Keratinocyte (primary cell): ENCODE data around the gene RND3. TPM values are rescaled to one million over a fixed set of nuclear protein-coding genes. Genes with fewer than 3 reads are reported as not detected.

Experiments
- DNase-seq: peaks from one replicate; pipeline ENCODE4 v3.0.0-alpha.2; 2011; ENCODE audit warnings: low read depth, missing footprints, low spot score
- FAIRE-seq: peaks from 2 replicates; lab custom pipeline; 2011; peaks lifted over from hg19 to GRCh38; lab: Jason Lieb, UNC
- H2AFZ ChIP-seq: 2 replicates; pipeline ENCODE4 v1.6.0; 2012; ENCODE audit warnings: low read length, control low read depth, inconsistent platforms; ENCODE audit not compliant: control insufficient read depth
- H3K27ac ChIP-seq: 2 replicates; pipeline ENCODE4 v1.5.1; 2011; ENCODE audit warnings: low read length; ENCODE audit not compliant: control insufficient read depth, insufficient read depth
- H3K27me3 ChIP-seq: 3 replicates; pipeline ENCODE4 v1.6.0; 2011; ENCODE audit warnings: low read length; ENCODE audit not compliant: control insufficient read depth, insufficient read depth; ENCODE audit errors: extremely low read depth
- H3K36me3 ChIP-seq, 2 experiments: 2 replicates in 1 of 2; 3 replicates in 1 of 2; pipeline ENCODE4 v1.5.1; 2011; ENCODE audit warnings: low read length in 2 of 2, mild to moderate bottlenecking in 1 of 2; ENCODE audit not compliant: control insufficient read depth in 2 of 2, insufficient read depth in 2 of 2; ENCODE audit errors: extremely low read depth in 1 of 2
- H3K4me1 ChIP-seq: 3 replicates; pipeline ENCODE4 v1.5.1; 2011; ENCODE audit warnings: low read length; ENCODE audit not compliant: control insufficient read depth, insufficient read depth; ENCODE audit errors: extremely low read depth
- H3K4me2 ChIP-seq: 3 replicates; pipeline ENCODE4 v1.6.0; 2011; ENCODE audit warnings: low read depth, low read length; ENCODE audit not compliant: control insufficient read depth, insufficient read depth; ENCODE audit errors: extremely low read depth
- H3K4me3 ChIP-seq, 3 experiments: fragments of 200-600 bp in 1 of 3; sonication (generic) in 1 of 3; 2 replicates in 2 of 3; 3 replicates in 1 of 3; pipeline ENCODE4 v1.5.1; 2011 to 2016; ENCODE audit warnings: low read length in 3 of 3, mild to moderate bottlenecking in 3 of 3, control low read depth in 2 of 3, inconsistent platforms in 1 of 3, low read depth in 1 of 3, mixed read lengths in 1 of 3, mixed run types in 1 of 3, moderate library complexity in 1 of 3; ENCODE audit not compliant: control insufficient read depth in 2 of 3, insufficient read depth in 2 of 3; ENCODE audit errors: extremely low read depth in 1 of 3
- H3K79me2 ChIP-seq: 2 replicates; pipeline ENCODE4 v1.6.0; 2012; ENCODE audit warnings: low read length; ENCODE audit not compliant: control insufficient read depth, insufficient read depth
- H3K9ac ChIP-seq: 3 replicates; pipeline ENCODE4 v1.6.0; 2011; ENCODE audit warnings: low read length; ENCODE audit not compliant: control insufficient read depth, insufficient read depth; ENCODE audit errors: extremely low read depth
- H3K9me1 ChIP-seq: 3 replicates; pipeline ENCODE4 v1.6.0; 2011; ENCODE audit warnings: low read length; ENCODE audit not compliant: control insufficient read depth, insufficient read depth; ENCODE audit errors: extremely low read depth
- H3K9me3 ChIP-seq: 2 replicates; pipeline ENCODE4 v1.5.1; 2012; ENCODE audit warnings: low read depth, low read length; ENCODE audit not compliant: control insufficient read depth
- H4K20me1 ChIP-seq: 3 replicates; pipeline ENCODE4 v1.6.0; 2011; ENCODE audit warnings: low read length; ENCODE audit not compliant: control insufficient read depth, insufficient read depth; ENCODE audit errors: extremely low read depth
- CTCF ChIP-seq, 3 experiments: IDR thresholded peaks in 1 of 3; conservative IDR thresholded peaks in 1 of 3; optimal IDR thresholded peaks in 1 of 3; 2 replicates in 2 of 3; 3 replicates in 1 of 3; pipeline versions ENCODE3 to v1.5.1; 2011; ENCODE audit warnings: low read length in 3 of 3, mild to moderate bottlenecking in 3 of 3, moderate library complexity in 2 of 3, control low read depth in 1 of 3, inconsistent platforms in 1 of 3; ENCODE audit not compliant: insufficient read depth in 2 of 3; ENCODE audit errors: extremely low read depth in 1 of 3
- EZH2 ChIP-seq: IDR thresholded peaks from one replicate; pipeline ENCODE4 v1.6.1; 2012; ENCODE audit warnings: inconsistent platforms, mild to moderate bottlenecking, low read length, moderate library complexity
- dilution Hi-C: fragments of 300-500 bp; cut with MboI; formaldehyde crosslinking; loops from one replicate; pipeline ENCODE4 v1.7.0; 2020; ENCODE audit warnings: low sequenced_read_pairs; ENCODE audit not compliant: extremely low pct_ligation_motif_present
- polyA plus RNA-seq, 5 experiments: library from polyadenylated mRNA; depleted of rRNA in 3 of 5; stranded (reverse) in 3 of 5; stranded (forward) in 1 of 5; unstranded in 1 of 5; fragments of >200 nt; gene quantifications; 1 replicate in 1 of 5; 2 replicates in 3 of 5; 3 replicates in 1 of 5; pipeline versions ENCODE4 v1.2.1 to v1.2.3, GENCODE V29; 2011 to 2012; ENCODE audit warnings: missing spikeins in 2 of 5, low read depth in 1 of 5, low replicate concordance in 1 of 5

RND3 gene
- polyA plus RNA-seq, 1 donor (not counting 4 experiments of a cell fraction or from before 2014, with no cell fraction given): 202 TPM

- H3K9me3 ChIP-seq: no peaks in the 10 kb centered on the region
- no peak for TF ChIP-seq EZH2
- TF ChIP-seq CTCF (optimal IDR thresholded peaks at IDR 0.05 in 1 of 3, IDR thresholded peaks at IDR 0.05 in 1 of 3, conservative IDR thresholded peaks at IDR 0.05 in 1 of 3; ENCODE audit: extremely low read depth in 1 of 3, insufficient read depth in 2 of 3, low read length in 3 of 3): no peak
- H3K4me1 ChIP-seq: peaks cover 7% of the 10 kb centered on the region
- DNase-seq: no peak
- H3K27me3 ChIP-seq: no peaks in the 10 kb centered on the region
- no peak overlapping the region for H3K4me2 ChIP-seq
- H2AFZ ChIP-seq: no peak overlapping the region
- H3K79me2 ChIP-seq: peaks cover 8% of the 10 kb centered on the region
- H3K9ac ChIP-seq: no peak overlapping the region
- H4K20me1 ChIP-seq: peaks cover 6% of the 10 kb centered on the region
- peaks cover 12 to 24% of the 10 kb centered on the region in 2 experiments for H3K36me3 ChIP-seq
- peaks cover 2% of the 10 kb centered on the region for H3K9me1 ChIP-seq
- no peak for FAIRE-seq
- no peak overlapping the region for H3K27ac ChIP-seq
- dilution Hi-C loops: no loop called here
- H3K4me3 ChIP-seq: no peak overlapping the region
These were observed 21.5 kb downstream of the RND3 start for GRCh38 chr2:150465703-150466569.

GRCh38 chr2:150464986-150465385 is 22.5 kb downstream of the RND3 start:
- Histone ChIP-seq H3K4me1 (peaks cover under 1% of the 10 kb centered on the region), H3K4me3 (no peak overlapping the region), H3K79me2 (peaks cover 5% of the 10 kb centered on the region), H2AFZ (no peak overlapping the region), H3K9me1 (peaks cover 2% of the 10 kb centered on the region), H3K9ac (no peak overlapping the region), H3K36me3 (peaks cover 6 to 14% of the 10 kb centered on the region in 2 experiments), H3K4me2 (no peak overlapping the region), H3K27ac (no peak overlapping the region), H4K20me1 (peaks cover under 1% of the 10 kb centered on the region), H3K27me3 (no peaks in the 10 kb centered on the region), H3K9me3 (no peaks in the 10 kb centered on the region)
- dilution Hi-C loops: no loop called here
- no peak for TF ChIP-seq EZH2
- TF ChIP-seq CTCF (optimal IDR thresholded peaks at IDR 0.05 in 1 of 3, IDR thresholded peaks at IDR 0.05 in 1 of 3, conservative IDR thresholded peaks at IDR 0.05 in 1 of 3; ENCODE audit: extremely low read depth in 1 of 3, insufficient read depth in 2 of 3, low read length in 3 of 3): no peak
- FAIRE-seq: no peak
- no peak for DNase-seq
